ENCODE results near the gene TOLLIP. TPM values are rescaled to one million over a fixed set of nuclear protein-coding genes. Genes with fewer than 3 reads are reported as not detected.
A peak's percentile ranks its signal among the peaks of the same experiment; 100 is the strongest.

The TOLLIP gene
- total RNA-seq, 4 donors from 2014 or later: 53.0 to 106 (median 63.6) TPM

DNA sequence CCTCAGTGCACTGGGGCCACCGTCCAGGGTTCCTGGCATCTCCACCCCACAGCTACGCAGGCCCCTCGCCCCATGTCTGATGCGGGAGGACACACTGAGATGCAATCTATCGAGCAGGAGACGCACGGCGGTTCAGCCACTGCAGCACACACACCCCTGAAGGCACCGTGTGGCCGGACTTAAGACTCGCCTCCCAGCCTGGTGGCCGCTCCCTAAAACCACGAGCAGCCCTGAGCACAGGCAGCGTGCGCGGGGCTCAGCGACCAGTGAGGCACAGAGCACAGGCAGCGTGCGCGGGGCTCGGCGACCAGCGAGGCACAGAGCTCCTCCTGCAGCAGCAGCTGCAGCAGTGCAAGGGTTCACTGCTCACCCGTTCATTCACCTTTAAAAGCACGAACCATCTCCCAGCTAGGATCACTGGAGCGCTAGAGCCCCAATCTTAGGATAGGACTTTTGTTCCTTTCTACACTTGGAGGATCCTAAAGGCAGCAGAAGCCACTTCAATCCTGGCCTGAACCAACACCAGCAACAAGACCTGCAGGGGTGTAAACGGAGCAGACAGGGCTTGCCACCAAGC, 31.4 kb downstream of the TOLLIP start:
- peaks cover 0 to 17% (median 0%) of the 10 kb centered on the region in 3 donors for H3K4me1 ChIP-seq
- H3K4me3 ChIP-seq: no peak overlapping the region
- H3K9me3 ChIP-seq: no peaks in the 10 kb centered on the region
- no peaks in the 10 kb centered on the region for H3K27me3 ChIP-seq
- 91 to 95% methylated on average over 15 to 26 of the region's 27 CpGs for WGBS, 2 donors
- H3K27ac ChIP-seq: no peak overlapping the region
- DNase-seq: no peak
- no peak for TF ChIP-seq POLR2A (IDR thresholded peaks at IDR 0.05)
- intact Hi-C loops (cut with DNase I): no loop called here
- peaks cover 17 to 100% (median 35%) of the 10 kb centered on the region in 3 donors for H3K36me3 ChIP-seq

DNA sequence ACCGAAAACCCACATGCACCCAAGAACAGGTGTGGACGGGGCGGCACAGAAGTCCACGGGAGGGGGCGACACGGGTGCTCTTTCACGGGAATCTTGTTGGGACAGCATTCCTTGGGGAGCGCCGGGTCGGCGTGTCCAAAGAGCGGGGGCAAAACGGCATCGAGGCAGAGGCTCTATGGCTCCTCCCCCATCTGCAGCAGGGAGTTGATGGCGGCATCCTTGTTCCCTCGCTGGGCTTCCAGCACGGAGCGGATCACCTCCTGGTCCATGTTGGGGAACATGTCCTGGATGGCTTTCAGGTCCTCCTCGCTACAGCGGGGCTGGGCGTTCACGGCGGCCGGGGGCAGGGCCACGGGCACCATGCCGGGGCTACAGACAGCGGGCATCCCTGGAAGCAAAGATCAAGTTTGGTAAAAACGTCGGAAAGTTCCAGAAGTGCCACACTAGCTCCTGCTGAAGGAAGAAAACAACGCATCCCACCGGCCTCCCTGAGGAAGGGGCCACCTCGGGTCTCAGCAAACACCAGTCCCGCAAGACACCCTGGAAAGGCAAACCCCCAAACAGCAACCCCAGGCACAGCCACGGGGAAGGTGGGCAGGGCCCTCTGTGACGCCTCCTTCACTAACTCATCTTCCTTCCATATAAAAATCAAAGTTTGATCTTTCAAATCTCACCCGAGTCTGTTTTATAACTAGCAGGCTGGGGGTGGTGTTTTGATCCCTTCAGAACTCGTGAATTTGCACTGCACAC, 32.4 kb downstream of the TOLLIP start:
- WGBS, 2 donors: 89 to 90% methylated on average over 13 to 26 of the region's 37 CpGs
- intact Hi-C loops (cut with DNase I): no loop called here
- H3K36me3 ChIP-seq: peaks cover 16 to 100% (median 33%) of the 10 kb centered on the region in 3 donors
- DNase-seq: no peak
- H3K4me3 ChIP-seq: no peak overlapping the region
- H3K9me3 ChIP-seq: no peaks in the 10 kb centered on the region
- H3K27me3 ChIP-seq: no peaks in the 10 kb centered on the region
- TF ChIP-seq POLR2A (IDR thresholded peaks at IDR 0.05): no peak
- TF ChIP-seq, protein P1, sequence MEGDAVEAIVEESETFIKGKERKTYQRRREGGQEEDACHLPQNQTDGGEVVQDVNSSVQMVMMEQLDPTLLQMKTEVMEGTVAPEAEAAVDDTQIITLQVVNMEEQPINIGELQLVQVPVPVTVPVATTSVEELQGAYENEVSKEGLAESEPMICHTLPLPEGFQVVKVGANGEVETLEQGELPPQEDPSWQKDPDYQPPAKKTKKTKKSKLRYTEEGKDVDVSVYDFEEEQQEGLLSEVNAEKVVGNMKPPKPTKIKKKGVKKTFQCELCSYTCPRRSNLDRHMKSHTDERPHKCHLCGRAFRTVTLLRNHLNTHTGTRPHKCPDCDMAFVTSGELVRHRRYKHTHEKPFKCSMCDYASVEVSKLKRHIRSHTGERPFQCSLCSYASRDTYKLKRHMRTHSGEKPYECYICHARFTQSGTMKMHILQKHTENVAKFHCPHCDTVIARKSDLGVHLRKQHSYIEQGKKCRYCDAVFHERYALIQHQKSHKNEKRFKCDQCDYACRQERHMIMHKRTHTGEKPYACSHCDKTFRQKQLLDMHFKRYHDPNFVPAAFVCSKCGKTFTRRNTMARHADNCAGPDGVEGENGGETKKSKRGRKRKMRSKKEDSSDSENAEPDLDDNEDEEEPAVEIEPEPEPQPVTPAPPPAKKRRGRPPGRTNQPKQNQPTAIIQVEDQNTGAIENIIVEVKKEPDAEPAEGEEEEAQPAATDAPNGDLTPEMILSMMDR (IDR thresholded peaks at IDR 0.05): no peak
- H3K27ac ChIP-seq: no peak overlapping the region
- peaks cover 0 to 12% (median 0%) of the 10 kb centered on the region in 3 donors for H3K4me1 ChIP-seq

DNA sequence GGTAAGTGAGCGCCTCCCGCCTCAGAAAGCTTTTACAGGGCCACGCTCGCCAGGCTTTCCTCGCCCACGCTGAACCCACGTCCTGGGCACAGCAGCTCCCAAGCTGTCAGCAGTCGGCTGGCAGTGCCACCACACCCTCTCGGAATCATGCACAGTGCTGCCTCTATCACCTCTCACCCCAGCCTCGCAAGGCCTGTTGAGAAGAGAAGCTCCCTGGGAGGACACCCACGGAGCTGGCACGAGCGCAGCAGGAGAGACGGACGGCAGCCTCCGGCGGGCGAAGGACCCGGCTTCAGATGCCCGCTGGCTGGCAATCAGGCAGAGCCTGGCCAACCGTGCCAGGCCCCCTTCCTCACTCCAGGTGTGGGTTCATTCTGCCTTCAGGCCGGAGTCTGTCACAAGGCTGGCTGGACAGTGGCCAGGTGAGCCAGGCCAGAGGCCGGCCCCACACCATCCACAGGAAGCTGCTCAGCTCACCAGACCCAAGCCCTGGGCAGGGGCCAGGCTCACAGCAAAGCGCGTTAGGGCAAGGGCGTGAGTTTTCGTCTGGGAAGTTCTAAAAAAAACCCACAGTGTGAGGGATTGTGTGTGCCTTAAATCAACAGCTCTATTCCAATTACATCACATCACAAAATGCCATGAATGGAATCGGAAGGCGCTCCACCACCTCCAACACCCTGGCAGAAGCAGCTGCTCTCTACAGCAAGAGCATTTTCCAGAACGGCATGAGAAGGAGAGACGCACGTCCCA, 33.2 kb downstream of the TOLLIP start:
- 62 to 82% methylated on average over 4 to 10 of the region's 32 CpGs for WGBS, 2 donors
- DNase-seq: no peak
- Histone ChIP-seq H3K4me3 (no peak overlapping the region), H3K27me3 (no peaks in the 10 kb centered on the region), H3K36me3 (peaks cover 16 to 100% (median 29%) of the 10 kb centered on the region in 3 donors), H3K27ac (peak overlapping the region in 2 of 4 donors; percentile 42 to 55), H3K9me3 (no peaks in the 10 kb centered on the region), H3K4me1 (peaks cover 0 to 6% (median 0%) of the 10 kb centered on the region in 3 donors)
- intact Hi-C loops (cut with DNase I): no loop called here
- TF ChIP-seq, protein P1 (IDR thresholded peaks at IDR 0.05): no peak
- no peak for TF ChIP-seq POLR2A (IDR thresholded peaks at IDR 0.05)

DNA sequence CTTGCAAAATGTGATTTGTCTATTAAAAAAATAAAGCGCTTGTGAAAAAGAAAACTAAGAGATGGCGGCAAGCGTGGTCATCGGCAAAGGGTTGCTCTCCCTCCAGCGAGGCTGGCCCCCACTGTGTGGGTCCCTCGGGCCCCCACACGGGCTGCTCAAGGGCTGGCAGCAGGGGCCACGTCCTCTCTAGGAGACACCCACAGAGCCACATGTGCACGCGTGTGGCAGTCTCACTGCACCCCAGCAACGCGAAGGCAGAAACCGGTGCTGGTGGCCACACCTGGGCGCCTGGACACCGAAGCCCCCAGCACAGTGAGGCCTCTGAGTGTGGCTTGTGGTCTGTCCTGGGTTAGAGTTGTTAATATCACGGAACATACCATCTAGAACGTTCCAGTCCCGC, 34.4 kb downstream of the TOLLIP start:
- H3K27me3 ChIP-seq: no peaks in the 10 kb centered on the region
- no peak for DNase-seq
- intact Hi-C loops (cut with DNase I): no loop called here
- H3K9me3 ChIP-seq: no peaks in the 10 kb centered on the region
- TF ChIP-seq, protein P1 (IDR thresholded peaks at IDR 0.05): no peak
- no peak for TF ChIP-seq POLR2A (IDR thresholded peaks at IDR 0.05)
- H3K4me3 ChIP-seq: no peak overlapping the region
- H3K36me3 ChIP-seq: peaks cover 8 to 88% (median 21%) of the 10 kb centered on the region in 3 donors
- no peak overlapping the region for H3K27ac ChIP-seq
- WGBS, 2 donors: 91 to 93% methylated on average over 8 to 10 of the region's 18 CpGs
- H3K4me1 ChIP-seq: peaks cover 0 to 6% (median 0%) of the 10 kb centered on the region in 3 donors

DNA sequence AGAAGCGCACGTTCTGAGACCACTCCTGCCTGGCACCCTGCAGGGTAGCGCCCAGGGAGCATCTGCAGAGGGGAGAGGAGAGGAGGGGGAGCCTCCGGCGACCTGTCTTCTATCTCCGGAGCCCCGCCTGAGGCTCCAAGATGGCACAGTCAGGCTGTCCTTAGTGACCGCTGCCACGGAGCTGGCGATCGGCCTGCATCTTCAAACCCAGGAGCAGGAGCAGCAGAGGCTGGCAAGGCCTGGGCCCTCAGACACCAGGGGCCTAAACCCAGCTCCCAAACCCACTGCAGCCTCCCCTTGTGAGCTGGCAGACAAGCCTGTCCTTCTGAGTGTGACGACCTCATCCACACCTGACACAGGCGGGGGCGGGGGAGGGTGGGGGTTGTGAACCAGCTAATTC, 34.9 kb downstream of the TOLLIP start:
- Histone ChIP-seq H3K27ac (no peak overlapping the region), H3K4me3 (no peak overlapping the region), H3K27me3 (no peaks in the 10 kb centered on the region), H3K36me3 (peaks cover 5 to 83% (median 21%) of the 10 kb centered on the region in 3 donors), H3K9me3 (no peaks in the 10 kb centered on the region), H3K4me1 (peaks cover 0 to 6% (median 0%) of the 10 kb centered on the region in 3 donors)
- 89 to 92% methylated on average over 7 to 9 of the region's 14 CpGs for whole genome bisulfite sequencing, 2 donors
- DNase-seq: no peak
- TF ChIP-seq, protein P1 (IDR thresholded peaks at IDR 0.05): no peak
- TF ChIP-seq POLR2A (IDR thresholded peaks at IDR 0.05): no peak
- intact Hi-C loops (cut with DNase I): no loop called here

All from esophagus squamous epithelium (tissue), 5 donors.